ENCODE results near the gene ST6GALNAC5. TPM values are rescaled to one million over a fixed set of nuclear protein-coding genes. Genes with fewer than 3 reads are reported as not detected.

ST6GALNAC5 gene
- total RNA-seq, 2 experiments from 2014 or later: not detected

DNA sequence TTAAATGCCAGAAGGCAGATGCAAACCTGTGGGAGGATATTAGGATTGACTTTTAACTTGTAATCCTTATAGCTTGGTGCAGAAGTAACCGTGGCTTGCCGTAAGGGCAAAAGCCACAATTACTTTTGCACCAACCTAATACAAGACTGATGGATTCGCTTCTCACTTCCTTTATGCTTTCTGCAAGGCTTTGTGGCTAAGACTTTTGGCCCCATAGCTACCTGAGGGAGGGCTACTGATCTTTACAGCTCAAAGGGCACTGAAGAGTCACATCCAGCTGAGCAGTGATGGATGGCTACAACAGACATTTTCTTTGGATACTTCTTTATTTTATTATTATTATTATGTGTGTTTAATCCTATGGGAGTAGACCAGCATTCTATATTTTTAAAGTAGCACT, 140.4 kb downstream of the ST6GALNAC5 start:
- Histone ChIP-seq H3K27me3 (ENCODE audit: control insufficient read depth in 1 of 2, insufficient read depth in 2 of 2, low read length in 2 of 2) (no peaks in the 10 kb centered on the region), H3K27ac (ENCODE audit: low read depth in 1 of 2, low read length in 2 of 2) (no peak overlapping the region), H3K36me3 (ENCODE audit: insufficient read depth, low read length) (no peaks in the 10 kb centered on the region), H3K4me1 (ENCODE audit: insufficient read depth, low read length) (no peaks in the 10 kb centered on the region), H3K4me3 (ENCODE audit: low read length) (no peak overlapping the region), H3K9me3 (ENCODE audit: control insufficient read depth in 1 of 2, insufficient read depth in 1 of 2, low read length in 2 of 2) (no peaks in the 10 kb centered on the region)
- no peak for ATAC-seq (ENCODE audit: poor library complexity)
- CTCF ChIA-PET: no interaction called here
- no peak for DNase-seq
- POLR2A ChIA-PET: no interaction called here
- intact Hi-C loops (cut with DNase I, micrococcal nuclease): no loop called here
- Mint-ChIP-seq H3K27me3 (peaks cover 2% of the 10 kb centered on the region), H3K9me3 (no peaks in the 10 kb centered on the region), H3K27ac (no peak overlapping the region), H3K36me3 (ENCODE audit: low read depth) (no peaks in the 10 kb centered on the region), H3K4me3 (no peak overlapping the region), H3K4me1 (ENCODE audit: low read depth) (no peaks in the 10 kb centered on the region)
- TF ChIP-seq, protein P1, sequence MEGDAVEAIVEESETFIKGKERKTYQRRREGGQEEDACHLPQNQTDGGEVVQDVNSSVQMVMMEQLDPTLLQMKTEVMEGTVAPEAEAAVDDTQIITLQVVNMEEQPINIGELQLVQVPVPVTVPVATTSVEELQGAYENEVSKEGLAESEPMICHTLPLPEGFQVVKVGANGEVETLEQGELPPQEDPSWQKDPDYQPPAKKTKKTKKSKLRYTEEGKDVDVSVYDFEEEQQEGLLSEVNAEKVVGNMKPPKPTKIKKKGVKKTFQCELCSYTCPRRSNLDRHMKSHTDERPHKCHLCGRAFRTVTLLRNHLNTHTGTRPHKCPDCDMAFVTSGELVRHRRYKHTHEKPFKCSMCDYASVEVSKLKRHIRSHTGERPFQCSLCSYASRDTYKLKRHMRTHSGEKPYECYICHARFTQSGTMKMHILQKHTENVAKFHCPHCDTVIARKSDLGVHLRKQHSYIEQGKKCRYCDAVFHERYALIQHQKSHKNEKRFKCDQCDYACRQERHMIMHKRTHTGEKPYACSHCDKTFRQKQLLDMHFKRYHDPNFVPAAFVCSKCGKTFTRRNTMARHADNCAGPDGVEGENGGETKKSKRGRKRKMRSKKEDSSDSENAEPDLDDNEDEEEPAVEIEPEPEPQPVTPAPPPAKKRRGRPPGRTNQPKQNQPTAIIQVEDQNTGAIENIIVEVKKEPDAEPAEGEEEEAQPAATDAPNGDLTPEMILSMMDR (IDR thresholded peaks at IDR 0.05): no peak

DNA sequence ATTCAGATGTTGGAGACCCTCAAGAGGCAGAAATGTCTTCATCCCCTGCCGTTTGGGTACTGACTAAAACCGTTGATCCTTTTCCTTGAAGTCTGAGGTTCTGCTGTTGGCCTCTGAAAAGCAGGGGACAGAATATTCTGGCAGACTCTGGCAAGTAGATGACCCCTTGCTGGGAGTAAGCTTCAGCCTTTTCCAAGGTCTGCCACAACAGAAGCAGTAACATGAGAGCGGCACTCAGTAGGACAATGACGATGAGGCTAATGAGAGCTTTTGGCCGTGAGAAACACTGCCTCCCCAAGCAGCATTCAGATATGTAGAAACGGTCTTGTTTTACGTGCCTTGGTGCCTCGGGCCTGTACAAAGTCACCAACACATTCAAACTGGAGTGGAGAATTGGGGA, 143.7 kb downstream of the ST6GALNAC5 start:
- POLR2A ChIA-PET: no interaction called here
- Mint-ChIP-seq H3K4me3 (no peak overlapping the region), H3K36me3 (ENCODE audit: low read depth) (no peaks in the 10 kb centered on the region), H3K4me1 (ENCODE audit: low read depth) (no peaks in the 10 kb centered on the region), H3K9me3 (no peaks in the 10 kb centered on the region), H3K27me3 (peaks cover 10% of the 10 kb centered on the region), H3K27ac (no peak overlapping the region)
- H3K27ac ChIP-seq (ENCODE audit: low read depth in 1 of 2, low read length in 2 of 2): no peak overlapping the region
- CTCF ChIA-PET: no interaction called here
- no peaks in the 10 kb centered on the region for H3K4me1 ChIP-seq (ENCODE audit: insufficient read depth, low read length)
- no peaks in the 10 kb centered on the region for H3K27me3 ChIP-seq (ENCODE audit: control insufficient read depth in 1 of 2, insufficient read depth in 2 of 2, low read length in 2 of 2)
- TF ChIP-seq, protein P1 (IDR thresholded peaks at IDR 0.05): no peak
- no peaks in the 10 kb centered on the region for H3K36me3 ChIP-seq (ENCODE audit: insufficient read depth, low read length)
- H3K9me3 ChIP-seq (ENCODE audit: control insufficient read depth in 1 of 2, insufficient read depth in 1 of 2, low read length in 2 of 2): no peaks in the 10 kb centered on the region
- intact Hi-C loops (cut with DNase I, micrococcal nuclease): no loop called here
- ATAC-seq (ENCODE audit: poor library complexity) (no peak), DNase-seq (no peak)
- no peak overlapping the region for H3K4me3 ChIP-seq (ENCODE audit: low read length)

DNA sequence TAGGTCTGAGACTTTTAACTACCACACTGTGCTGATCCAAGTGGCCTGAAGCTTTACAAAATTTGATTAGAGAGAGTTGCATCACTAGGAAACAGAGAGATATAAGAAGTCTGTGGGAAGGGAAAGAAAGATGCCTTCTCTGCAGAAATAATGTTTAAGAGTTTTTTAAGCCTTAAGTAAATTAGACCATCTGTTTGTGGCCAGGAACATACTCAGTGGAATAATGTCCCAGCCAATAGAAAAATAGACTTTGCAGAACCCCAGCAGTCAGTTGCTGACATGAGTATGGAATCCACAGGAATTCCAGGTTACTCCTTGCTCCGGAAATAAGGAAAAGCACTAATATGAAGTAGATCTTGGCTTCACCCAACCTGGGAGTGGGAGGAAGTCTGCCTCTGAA, 144.8 kb downstream of the ST6GALNAC5 start:
- Histone ChIP-seq H3K27me3 (ENCODE audit: control insufficient read depth in 1 of 2, insufficient read depth in 2 of 2, low read length in 2 of 2) (no peaks in the 10 kb centered on the region), H3K4me1 (ENCODE audit: insufficient read depth, low read length) (no peaks in the 10 kb centered on the region), H3K27ac (ENCODE audit: low read depth in 1 of 2, low read length in 2 of 2) (no peak overlapping the region), H3K4me3 (ENCODE audit: low read length) (no peak overlapping the region), H3K36me3 (ENCODE audit: insufficient read depth, low read length) (no peaks in the 10 kb centered on the region), H3K9me3 (ENCODE audit: control insufficient read depth in 1 of 2, insufficient read depth in 1 of 2, low read length in 2 of 2) (no peaks in the 10 kb centered on the region)
- Mint-ChIP-seq H3K36me3 (ENCODE audit: low read depth) (no peaks in the 10 kb centered on the region), H3K4me1 (ENCODE audit: low read depth) (no peaks in the 10 kb centered on the region), H3K27me3 (peaks cover 16% of the 10 kb centered on the region), H3K4me3 (no peak overlapping the region), H3K27ac (no peak overlapping the region), H3K9me3 (no peaks in the 10 kb centered on the region)
- intact Hi-C loops (cut with DNase I, micrococcal nuclease): no loop called here
- ChIA-PET POLR2A (no interaction called here), CTCF (no interaction called here)
- TF ChIP-seq, protein P1 (IDR thresholded peaks at IDR 0.05): no peak
- DNase-seq (no peak), ATAC-seq (ENCODE audit: poor library complexity) (no peak)
